ENCODE measurements around the gene RAD51B.

- no peak for TF ChIP-seq POLR2A (IDR thresholded peaks at IDR 0.05)
- TF ChIP-seq, protein P1, sequence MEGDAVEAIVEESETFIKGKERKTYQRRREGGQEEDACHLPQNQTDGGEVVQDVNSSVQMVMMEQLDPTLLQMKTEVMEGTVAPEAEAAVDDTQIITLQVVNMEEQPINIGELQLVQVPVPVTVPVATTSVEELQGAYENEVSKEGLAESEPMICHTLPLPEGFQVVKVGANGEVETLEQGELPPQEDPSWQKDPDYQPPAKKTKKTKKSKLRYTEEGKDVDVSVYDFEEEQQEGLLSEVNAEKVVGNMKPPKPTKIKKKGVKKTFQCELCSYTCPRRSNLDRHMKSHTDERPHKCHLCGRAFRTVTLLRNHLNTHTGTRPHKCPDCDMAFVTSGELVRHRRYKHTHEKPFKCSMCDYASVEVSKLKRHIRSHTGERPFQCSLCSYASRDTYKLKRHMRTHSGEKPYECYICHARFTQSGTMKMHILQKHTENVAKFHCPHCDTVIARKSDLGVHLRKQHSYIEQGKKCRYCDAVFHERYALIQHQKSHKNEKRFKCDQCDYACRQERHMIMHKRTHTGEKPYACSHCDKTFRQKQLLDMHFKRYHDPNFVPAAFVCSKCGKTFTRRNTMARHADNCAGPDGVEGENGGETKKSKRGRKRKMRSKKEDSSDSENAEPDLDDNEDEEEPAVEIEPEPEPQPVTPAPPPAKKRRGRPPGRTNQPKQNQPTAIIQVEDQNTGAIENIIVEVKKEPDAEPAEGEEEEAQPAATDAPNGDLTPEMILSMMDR (IDR thresholded peaks at IDR 0.05): no peak
Measured at GRCh38 chr14:68111097-68111852, 291.7 kb downstream of the RAD51B start.
